GM12875 (cell line): Measurements from ENCODE around the gene SLC25A29.
"Not testable (repeated sequence)": the region's sequence is repeated elsewhere in the genome, so short reads cannot be mapped to it uniquely, and the experiment has no call there.

ENCODE experiments used
- H3K4me3 ChIP-seq: one replicate; pipeline ENCODE4 v1.5.1; 2011; ENCODE audit warnings: low read depth, low read length, control low read depth
- TF ChIP-seq, protein P1 (sequence below): IDR thresholded peaks from 2 replicates; pipeline ENCODE4 v1.5.1; 2011; ENCODE audit warnings: low read depth, mild to moderate bottlenecking, control low read depth, inconsistent platforms, low read length, moderate library complexity, borderline replicate concordance; ENCODE audit not compliant: insufficient read depth

The SLC25A29 gene

GRCh38 chr14:100290607-100291304, 15.5 kb downstream of the SLC25A29 start:
- TF ChIP-seq, protein P1, sequence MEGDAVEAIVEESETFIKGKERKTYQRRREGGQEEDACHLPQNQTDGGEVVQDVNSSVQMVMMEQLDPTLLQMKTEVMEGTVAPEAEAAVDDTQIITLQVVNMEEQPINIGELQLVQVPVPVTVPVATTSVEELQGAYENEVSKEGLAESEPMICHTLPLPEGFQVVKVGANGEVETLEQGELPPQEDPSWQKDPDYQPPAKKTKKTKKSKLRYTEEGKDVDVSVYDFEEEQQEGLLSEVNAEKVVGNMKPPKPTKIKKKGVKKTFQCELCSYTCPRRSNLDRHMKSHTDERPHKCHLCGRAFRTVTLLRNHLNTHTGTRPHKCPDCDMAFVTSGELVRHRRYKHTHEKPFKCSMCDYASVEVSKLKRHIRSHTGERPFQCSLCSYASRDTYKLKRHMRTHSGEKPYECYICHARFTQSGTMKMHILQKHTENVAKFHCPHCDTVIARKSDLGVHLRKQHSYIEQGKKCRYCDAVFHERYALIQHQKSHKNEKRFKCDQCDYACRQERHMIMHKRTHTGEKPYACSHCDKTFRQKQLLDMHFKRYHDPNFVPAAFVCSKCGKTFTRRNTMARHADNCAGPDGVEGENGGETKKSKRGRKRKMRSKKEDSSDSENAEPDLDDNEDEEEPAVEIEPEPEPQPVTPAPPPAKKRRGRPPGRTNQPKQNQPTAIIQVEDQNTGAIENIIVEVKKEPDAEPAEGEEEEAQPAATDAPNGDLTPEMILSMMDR = no peak
- no peak overlapping the region for H3K4me3 ChIP-seq

GRCh38 chr14:100289916-100290606, 16.2 kb downstream of the SLC25A29 start:
- TF ChIP-seq, protein P1 = no peak
- no peak overlapping the region for H3K4me3 ChIP-seq

- TF ChIP-seq, protein P1 = no peak
Measured at GRCh38 chr14:100288382-100289185, 17.7 kb downstream of the SLC25A29 start.

GRCh38 chr14:100287998-100288295, 18.3 kb downstream of the SLC25A29 start:
- not testable (repeated sequence) for H3K4me3 ChIP-seq

More at GRCh38 chr14:100288382-100289185, 17.7 kb downstream of the SLC25A29 start:
- no peak overlapping the region for H3K4me3 ChIP-seq

- no peak overlapping the region for H3K4me3 ChIP-seq
- TF ChIP-seq, protein P1 = no peak
Measured at GRCh38 chr14:100287202-100287997, 18.8 kb downstream of the SLC25A29 start.

DNA sequence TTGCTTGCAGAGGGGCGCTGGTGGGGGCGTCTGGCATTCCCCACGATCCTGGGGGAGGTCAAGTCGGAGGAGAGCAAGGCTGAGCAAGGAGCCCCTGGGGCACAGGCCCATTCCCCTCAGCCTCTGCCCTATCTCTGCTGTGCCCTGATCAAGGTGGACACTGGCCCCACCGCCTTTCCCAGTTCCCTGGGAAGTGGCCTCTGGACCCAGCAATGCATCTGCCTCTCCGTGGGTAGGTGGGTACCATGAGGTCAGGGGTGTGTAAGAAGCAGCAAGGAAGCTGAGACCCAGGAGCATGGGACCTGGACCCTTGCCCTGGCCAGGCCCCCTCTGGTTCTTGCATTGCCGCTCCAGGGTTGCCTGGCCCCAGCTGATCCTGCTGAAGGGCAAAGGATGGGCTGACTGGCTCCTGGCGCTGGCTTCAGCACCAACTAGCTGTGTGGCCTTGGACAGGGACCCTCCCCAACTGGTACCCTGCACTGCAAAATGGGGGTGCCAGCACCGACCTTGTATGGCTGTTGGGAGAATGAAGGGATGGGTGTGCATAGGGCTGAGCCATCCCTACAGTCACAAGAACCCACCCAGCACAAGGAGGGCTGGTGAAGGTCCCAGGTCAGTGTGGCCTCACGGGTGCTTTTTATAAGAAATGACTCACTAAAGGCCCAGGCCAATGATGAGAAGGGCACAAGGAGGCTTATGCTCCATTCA, 19.6 kb downstream of the SLC25A29 start:
- no peak overlapping the region for H3K4me3 ChIP-seq
- TF ChIP-seq, protein P1 = no peak
